Measurements from ENCODE around the gene GOLGA1.

Gene GOLGA1

GRCh38 chr9:124880501-124880900 lies 60.4 kb downstream of the GOLGA1 start:
- DNase-seq, result no peak

GRCh38 chr9:124879226-124879625 lies 61.7 kb downstream of the GOLGA1 start:
- no peak for DNase-seq

GRCh38 chr9:124878518-124878917 lies 62.4 kb downstream of the GOLGA1 start:
- DNase-seq, result no peak

GRCh38 chr9:124878021-124878420 lies 62.9 kb downstream of the GOLGA1 start:
- DNase-seq, result no peak

- no peak for DNase-seq
Observed at GRCh38 chr9:124877021-124877782, 63.7 kb downstream of the GOLGA1 start.

- no peak for DNase-seq
Observed at GRCh38 chr9:124875501-124875900, 65.4 kb downstream of the GOLGA1 start.

- no peak for DNase-seq
Observed at GRCh38 chr9:124873664-124874063, 67.2 kb downstream of the GOLGA1 start.

- no peak for DNase-seq
Observed at GRCh38 chr9:124871156-124871561, 69.7 kb downstream of the GOLGA1 start.

GRCh38 chr9:124870723-124871122 lies 70.2 kb downstream of the GOLGA1 start:
- peak; percentile 25 for DNase-seq

- peak; percentile 81 for DNase-seq
Observed at GRCh38 chr9:124869986-124870560, 70.8 kb downstream of the GOLGA1 start.

- peak; percentile 56 for DNase-seq
Observed at GRCh38 chr9:124869466-124869985, 71.4 kb downstream of the GOLGA1 start.

GRCh38 chr9:124868511-124869465 lies 72.1 kb downstream of the GOLGA1 start:
- DNase-seq, result peak; percentile 95

GRCh38 chr9:124863371-124863871 lies 77.5 kb downstream of the GOLGA1 start:
- peak; percentile 38 for DNase-seq

- DNase-seq, result peak; percentile 98
Observed at GRCh38 chr9:124861342-124862229, 79.3 kb downstream of the GOLGA1 start, which contains the start of the genes ARPC5L and RPL35. ARPC5L (plus strand) TSS chr9:124862130; CDS start chr9:124869291, 7,161 bp downstream. RPL35 (minus strand) TSS chr9:124861957; CDS start chr9:124861912, 45 bp downstream.

GRCh38 chr9:124860582-124861341 lies 80.1 kb downstream of the GOLGA1 start:
- DNase-seq, result no peak

- DNase-seq, result peak; percentile 25
Observed at GRCh38 chr9:124859803-124860581, 80.9 kb downstream of the GOLGA1 start.

- DNase-seq, result no peak
Observed at GRCh38 chr9:124858330-124859046, 82.4 kb downstream of the GOLGA1 start.

- no peak for DNase-seq
Observed at GRCh38 chr9:124857533-124858162, 83.2 kb downstream of the GOLGA1 start.
